NCI-H2196 (cell line): ENCODE measurements around the gene GMDS.

Experiments
- DNase-seq: peaks from one replicate; lab custom pipeline; 2025; ENCODE audit not compliant: unreplicated experiment; lab: John Stamatoyannopoulos, UW

Gene GMDS

GRCh38 chr6:2104524-2104880, 140.9 kb downstream of the GMDS start:
- no peak for DNase-seq

GRCh38 chr6:2103765-2104523, 141.5 kb downstream of the GMDS start:
- DNase-seq = peak; percentile 58

GRCh38 chr6:2102966-2103365, 142.4 kb downstream of the GMDS start:
- no peak for DNase-seq

GRCh38 chr6:2102316-2102883, 143.0 kb downstream of the GMDS start:
- DNase-seq = no peak

- no peak for DNase-seq
Observed at GRCh38 chr6:2101213-2101612, 144.2 kb downstream of the GMDS start.

GRCh38 chr6:2099870-2100269, 145.5 kb downstream of the GMDS start:
- no peak for DNase-seq

- DNase-seq = no peak
Observed at GRCh38 chr6:2097464-2097863, 147.9 kb downstream of the GMDS start.

GRCh38 chr6:2094642-2095041, 150.8 kb downstream of the GMDS start:
- no peak for DNase-seq

GRCh38 chr6:2086326-2086965, 159.0 kb downstream of the GMDS start:
- DNase-seq = no peak

- DNase-seq = no peak
Observed at GRCh38 chr6:2085657-2086056, 159.7 kb downstream of the GMDS start.

- DNase-seq = no peak
Observed at GRCh38 chr6:2081155-2082138, 164.0 kb downstream of the GMDS start.

GRCh38 chr6:2078888-2079287, 166.5 kb downstream of the GMDS start:
- DNase-seq = no peak

GRCh38 chr6:2077826-2078225, 167.6 kb downstream of the GMDS start:
- DNase-seq = no peak

GRCh38 chr6:2073476-2073875, 171.9 kb downstream of the GMDS start:
- no peak for DNase-seq

- DNase-seq = no peak
Observed at GRCh38 chr6:2072453-2072852, 173.0 kb downstream of the GMDS start.

GRCh38 chr6:2063547-2063946, 181.9 kb downstream of the GMDS start:
- no peak for DNase-seq

- DNase-seq = no peak
Observed at GRCh38 chr6:2061880-2062279, 183.5 kb downstream of the GMDS start.

GRCh38 chr6:2055911-2056310, 189.5 kb downstream of the GMDS start:
- DNase-seq = no peak

- DNase-seq = no peak
Observed at GRCh38 chr6:2055143-2055542, 190.3 kb downstream of the GMDS start.

- no peak for DNase-seq
Observed at GRCh38 chr6:2054516-2055067, 190.8 kb downstream of the GMDS start.

GRCh38 chr6:2053691-2054090, 191.7 kb downstream of the GMDS start:
- DNase-seq = no peak
